CD4-positive, CD25-positive, alpha-beta regulatory T cell (primary cell): Measurements from ENCODE around the gene B4GALNT2. TPM values are rescaled to one million over a fixed set of nuclear protein-coding genes. Genes with fewer than 3 reads are reported as not detected.

Experiments
- ATAC-seq, 2 donors: fragments of 150-1000 bp; cut with Tn5 transposase; one replicate each; pipeline ENCODE4 v1.10.0; 2021; ENCODE audit warnings: low read depth in 2 of 2, moderate number of reproducible peaks in 2 of 2, moderate library complexity in 1 of 2
- DNase-seq, 3 donors: peaks; one replicate each; pipeline versions ENCODE4 v3.0.0 to v3.0.0-alpha.2; 2012 to 2022; ENCODE audit warnings: mixed read lengths in 1 of 3
- H3K27ac ChIP-seq: one replicate; pipeline ENCODE4 v1.7.0; 2013; ENCODE audit warnings: mild to moderate bottlenecking, low read length; ENCODE audit not compliant: insufficient read depth, poor library complexity, severe bottlenecking
- H3K27me3 ChIP-seq: one replicate; pipeline ENCODE4 v1.7.0; 2013; ENCODE audit warnings: low read length; ENCODE audit not compliant: control insufficient read depth, insufficient read depth
- H3K36me3 ChIP-seq: one replicate; pipeline ENCODE4 v1.7.0; 2013; ENCODE audit warnings: mild to moderate bottlenecking, low read length, moderate library complexity; ENCODE audit not compliant: control insufficient read depth, insufficient read depth
- H3K4me1 ChIP-seq: 2 replicates; pipeline ENCODE4 v1.7.0; 2013; ENCODE audit warnings: mild to moderate bottlenecking, low read length; ENCODE audit not compliant: insufficient read depth, control insufficient read depth, poor library complexity, severe bottlenecking
- H3K4me3 ChIP-seq: one replicate; pipeline ENCODE4 v1.7.0; 2013; ENCODE audit warnings: low read depth, mild to moderate bottlenecking, low read length, moderate library complexity
- H3K9me3 ChIP-seq, 2 experiments: 1 replicate in 1 of 2; 2 replicates in 1 of 2; pipeline ENCODE4 v1.7.0; 2013; ENCODE audit warnings: low read length in 2 of 2, mild to moderate bottlenecking in 1 of 2, moderate library complexity in 1 of 2; ENCODE audit not compliant: control insufficient read depth in 2 of 2
- H3K27ac Mint-ChIP-seq, 3 donors: one replicate each; pipeline ENCODE4 v1.8.0; 2020 to 2022; ENCODE audit warnings: mild to moderate bottlenecking in 3 of 3, mixed read lengths in 3 of 3, moderate library complexity in 2 of 3
- H3K27me3 Mint-ChIP-seq: one replicate; pipeline ENCODE4 v1.8.0; 2022; ENCODE audit warnings: mild to moderate bottlenecking, mixed read lengths
- H3K36me3 Mint-ChIP-seq: one replicate; pipeline ENCODE4 v1.8.0; 2020; ENCODE audit warnings: mixed read lengths
- H3K4me1 Mint-ChIP-seq, 4 donors: one replicate each; pipeline ENCODE4 v1.8.0; 2020 to 2022; ENCODE audit warnings: mixed read lengths in 4 of 4, mild to moderate bottlenecking in 1 of 4
- H3K4me3 Mint-ChIP-seq, 4 donors: one replicate each; pipeline ENCODE4 v1.8.0; 2020 to 2022; ENCODE audit warnings: mild to moderate bottlenecking in 4 of 4, mixed read lengths in 4 of 4, moderate library complexity in 3 of 4
- H3K9me3 Mint-ChIP-seq, 7 donors: one replicate each; pipeline ENCODE4 v1.8.0; 2020 to 2022; ENCODE audit warnings: mixed read lengths in 7 of 7, mild to moderate bottlenecking in 3 of 7, moderate library complexity in 2 of 7
- polyA plus RNA-seq, 4 donors: library from polyadenylated mRNA; unstranded; fragments of 300-500 nt; fragmentation: Illumina TruSeq; gene quantifications; one replicate each; pipeline ENCODE4 v1.2.3, GENCODE V29; 2021
- total RNA-seq: library from RNA; stranded (reverse); gene quantifications from one replicate; pipeline ENCODE4 v1.2.3, GENCODE V29; 2022

B4GALNT2 gene
- total and polyA plus RNA-seq, 5 donors from 2014 or later: not detected

- no peak overlapping the region for H3K27ac ChIP-seq
- no peaks in the 10 kb centered on the region for H3K9me3 ChIP-seq
- H3K4me3 ChIP-seq: no peak overlapping the region
- Mint-ChIP-seq H3K27ac (no peak overlapping the region), H3K36me3 (no peaks in the 10 kb centered on the region), H3K9me3 (no peaks in the 10 kb centered on the region), H3K27me3 (peaks cover 32% of the 10 kb centered on the region), H3K4me3 (no peak overlapping the region), H3K4me1 (no peaks in the 10 kb centered on the region)
- peaks cover 7% of the 10 kb centered on the region for H3K27me3 ChIP-seq
- DNase-seq: no peak
- H3K36me3 ChIP-seq: no peaks in the 10 kb centered on the region
- no peak for ATAC-seq
- no peaks in the 10 kb centered on the region for H3K4me1 ChIP-seq
These were observed 14.2 kb downstream of the B4GALNT2 start for GRCh38 chr17:49146620-49147306.

DNA sequence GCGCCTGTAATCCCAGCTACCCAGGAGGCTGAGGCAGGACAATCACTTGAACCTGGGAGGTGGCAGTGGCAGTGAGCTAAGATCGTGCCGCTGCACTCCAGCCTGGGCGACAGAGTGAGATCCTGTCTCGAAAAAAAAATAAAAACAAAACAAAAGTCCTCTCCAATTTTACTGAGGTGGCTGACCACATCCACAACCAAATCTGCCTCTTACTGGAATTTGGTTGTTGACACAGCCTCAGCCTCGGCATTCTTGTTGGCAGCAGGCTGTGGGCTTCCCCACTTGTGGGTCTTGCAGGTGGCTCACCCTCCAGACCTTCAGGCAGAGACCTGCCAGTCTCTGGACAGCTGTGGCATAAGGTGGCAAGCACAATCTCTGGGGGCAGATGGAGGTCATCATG is 15.6 kb downstream of the B4GALNT2 start:
- H3K4me3 Mint-ChIP-seq: no peak overlapping the region
- no peaks in the 10 kb centered on the region for H3K4me1 Mint-ChIP-seq
- no peaks in the 10 kb centered on the region for H3K9me3 ChIP-seq
- no peaks in the 10 kb centered on the region for H3K4me1 ChIP-seq
- no peak overlapping the region for H3K27ac ChIP-seq
- H3K36me3 ChIP-seq: no peaks in the 10 kb centered on the region
- no peak overlapping the region for H3K27ac Mint-ChIP-seq
- no peak for ATAC-seq
- H3K4me3 ChIP-seq: no peak overlapping the region
- no peaks in the 10 kb centered on the region for H3K9me3 Mint-ChIP-seq
- H3K27me3 ChIP-seq: peaks cover 7% of the 10 kb centered on the region
- peaks cover 27% of the 10 kb centered on the region for H3K27me3 Mint-ChIP-seq
- no peak for DNase-seq
- no peaks in the 10 kb centered on the region for H3K36me3 Mint-ChIP-seq

DNA sequence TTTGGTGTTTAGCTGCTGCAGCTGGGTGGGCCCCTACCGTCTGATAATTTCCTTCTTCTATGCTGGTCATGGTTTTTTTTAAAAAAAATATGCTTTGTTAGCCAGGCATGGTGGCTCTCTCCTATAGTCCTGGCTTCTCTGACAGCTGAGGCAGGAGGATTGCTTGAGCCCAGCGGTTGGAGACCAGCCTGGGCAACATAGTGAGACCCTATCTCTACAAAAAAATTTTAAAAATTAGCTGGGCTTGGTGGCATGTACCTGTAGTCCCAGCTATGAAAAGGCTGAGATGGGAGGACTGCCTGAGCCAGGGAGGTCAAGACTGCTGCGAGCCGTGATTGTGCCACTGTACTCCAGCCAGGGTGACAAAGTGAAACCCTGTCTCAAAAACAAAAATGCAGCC is 19.4 kb downstream of the B4GALNT2 start:
- H3K4me1 Mint-ChIP-seq: no peaks in the 10 kb centered on the region
- H3K27ac Mint-ChIP-seq: no peak overlapping the region

DNA sequence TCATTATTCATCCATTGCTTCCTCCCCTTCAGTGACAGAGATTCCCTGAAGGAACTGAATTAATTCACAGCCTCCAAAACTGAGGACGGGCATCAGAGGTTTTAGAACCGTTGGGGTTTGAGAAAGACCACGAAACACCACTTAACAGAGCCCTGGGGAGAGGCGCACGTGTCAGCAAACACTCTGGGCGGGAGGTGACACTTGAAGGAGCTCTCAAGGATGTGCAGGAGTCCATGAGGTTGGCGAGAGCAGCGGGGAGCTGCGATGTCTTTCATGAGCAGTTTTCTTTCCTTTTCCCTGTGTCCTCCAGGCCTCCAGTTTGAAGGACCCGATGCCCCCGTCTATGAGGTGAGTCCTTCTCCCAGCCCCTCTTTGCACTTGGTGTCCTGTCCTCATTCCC is 23.7 kb downstream of the B4GALNT2 start:
- Mint-ChIP-seq H3K9me3 (no peaks in the 10 kb centered on the region), H3K36me3 (no peaks in the 10 kb centered on the region), H3K4me3 (no peak overlapping the region), H3K4me1 (no peaks in the 10 kb centered on the region), H3K27ac (no peak overlapping the region), H3K27me3 (peaks cover 24% of the 10 kb centered on the region)
- H3K36me3 ChIP-seq: no peaks in the 10 kb centered on the region
- no peak overlapping the region for H3K4me3 ChIP-seq
- no peak overlapping the region for H3K27ac ChIP-seq
- H3K4me1 ChIP-seq: no peaks in the 10 kb centered on the region
- DNase-seq (no peak), ATAC-seq (no peak)
- H3K27me3 ChIP-seq: peaks cover 4% of the 10 kb centered on the region
- no peaks in the 10 kb centered on the region for H3K9me3 ChIP-seq

More for the DNA sequence above, 19.4 kb downstream of the B4GALNT2 start:
- Histone ChIP-seq H3K4me3 (no peak overlapping the region), H3K27ac (no peak overlapping the region), H3K27me3 (no peaks in the 10 kb centered on the region), H3K36me3 (no peaks in the 10 kb centered on the region), H3K9me3 (no peaks in the 10 kb centered on the region), H3K4me1 (no peaks in the 10 kb centered on the region)
- no peak for ATAC-seq
- Mint-ChIP-seq H3K27me3 (peaks cover 21% of the 10 kb centered on the region), H3K36me3 (no peaks in the 10 kb centered on the region), H3K4me3 (no peak overlapping the region), H3K9me3 (no peaks in the 10 kb centered on the region)
- no peak for DNase-seq

GRCh38 chr17:49157784-49158183 is 25.2 kb downstream of the B4GALNT2 start:
- H3K36me3 ChIP-seq: no peaks in the 10 kb centered on the region
- no peaks in the 10 kb centered on the region for H3K36me3 Mint-ChIP-seq
- H3K4me1 ChIP-seq: no peaks in the 10 kb centered on the region
- H3K27me3 ChIP-seq: peaks cover 4% of the 10 kb centered on the region
- ATAC-seq (no peak), DNase-seq (no peak)
- no peaks in the 10 kb centered on the region for H3K4me1 Mint-ChIP-seq
- no peak overlapping the region for H3K27ac ChIP-seq
- peaks cover 18% of the 10 kb centered on the region for H3K27me3 Mint-ChIP-seq
- H3K9me3 ChIP-seq: no peaks in the 10 kb centered on the region
- no peak overlapping the region for H3K4me3 Mint-ChIP-seq
- no peaks in the 10 kb centered on the region for H3K9me3 Mint-ChIP-seq
- no peak overlapping the region for H3K27ac Mint-ChIP-seq
- H3K4me3 ChIP-seq: no peak overlapping the region

DNA sequence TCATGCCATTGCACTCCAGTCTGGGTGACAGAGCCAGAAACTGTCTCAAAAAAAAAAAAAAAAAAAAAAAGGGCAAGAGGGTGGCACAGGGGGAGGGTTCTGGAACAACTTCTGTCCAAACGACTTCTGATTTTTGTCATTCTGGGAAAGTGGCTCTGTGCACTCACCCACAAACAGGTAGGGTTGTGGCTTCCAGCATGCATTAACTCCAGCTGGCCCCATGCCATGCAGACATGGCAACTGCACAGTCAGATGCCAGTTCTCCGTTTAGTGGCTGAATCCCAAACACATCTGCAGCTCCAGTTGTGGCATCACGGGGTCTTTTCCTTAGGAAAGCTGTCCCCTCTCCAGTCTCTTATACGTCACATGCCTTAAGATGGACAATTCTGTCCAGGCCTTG is 30.3 kb downstream of the B4GALNT2 start:
- H3K27ac ChIP-seq: no peak overlapping the region
- Mint-ChIP-seq H3K9me3 (peaks cover 0 to 1% (median 0%) of the 10 kb centered on the region in 7 donors), H3K27ac (peak overlapping the region in 1 of 3 donors; percentile 67)

GRCh38 chr17:49165143-49165542 is 32.6 kb downstream of the B4GALNT2 start:
- Mint-ChIP-seq H3K4me3 (no peak overlapping the region), H3K27me3 (peaks cover 43% of the 10 kb centered on the region), H3K4me1 (no peaks in the 10 kb centered on the region), H3K9me3 (peaks cover 0 to 3% (median 0%) of the 10 kb centered on the region in 7 donors), H3K36me3 (no peaks in the 10 kb centered on the region), H3K27ac (no peak overlapping the region)
- H3K27ac ChIP-seq: no peak overlapping the region
- H3K9me3 ChIP-seq: no peaks in the 10 kb centered on the region
- DNase-seq (no peak), ATAC-seq (no peak)
- H3K4me3 ChIP-seq: no peak overlapping the region
- H3K36me3 ChIP-seq: no peaks in the 10 kb centered on the region
- H3K27me3 ChIP-seq: peaks cover 26% of the 10 kb centered on the region
- no peaks in the 10 kb centered on the region for H3K4me1 ChIP-seq

More for the DNA sequence above, 30.3 kb downstream of the B4GALNT2 start:
- no peak overlapping the region for H3K4me3 ChIP-seq
- DNase-seq (no peak), ATAC-seq (no peak)
- Mint-ChIP-seq H3K27me3 (peaks cover 36% of the 10 kb centered on the region), H3K4me3 (no peak overlapping the region), H3K36me3 (no peaks in the 10 kb centered on the region), H3K4me1 (no peaks in the 10 kb centered on the region)
- H3K9me3 ChIP-seq: no peaks in the 10 kb centered on the region
- no peaks in the 10 kb centered on the region for H3K4me1 ChIP-seq
- H3K27me3 ChIP-seq: peaks cover 11% of the 10 kb centered on the region
- H3K36me3 ChIP-seq: no peaks in the 10 kb centered on the region

GRCh38 chr17:49168706-49169105 is 36.1 kb downstream of the B4GALNT2 start:
- Histone ChIP-seq H3K27me3 (peaks cover 30% of the 10 kb centered on the region), H3K4me3 (no peak overlapping the region), H3K9me3 (peaks cover 0 to 5% of the 10 kb centered on the region in 2 experiments), H3K36me3 (no peaks in the 10 kb centered on the region), H3K4me1 (no peaks in the 10 kb centered on the region), H3K27ac (no peak overlapping the region)
- Mint-ChIP-seq H3K4me1 (no peaks in the 10 kb centered on the region), H3K4me3 (no peak overlapping the region), H3K27me3 (peaks cover 56% of the 10 kb centered on the region), H3K36me3 (no peaks in the 10 kb centered on the region), H3K27ac (no peak overlapping the region), H3K9me3 (peaks cover 0 to 11% (median 3%) of the 10 kb centered on the region in 7 donors)
- ATAC-seq (no peak), DNase-seq (no peak)
